Neuronal stem cell (in vitro differentiated cells): ENCODE data around the gene CHN2.

Source experiments
- DNase-seq: peaks from one replicate; pipeline ENCODE4 v3.0.0-alpha.2; 2013; ENCODE audit warnings: low spot score
- H2AFZ ChIP-seq: one replicate; pipeline ENCODE4 v1.6.1; 2013; ENCODE audit warnings: mild to moderate bottlenecking, low read length, inconsistent platforms
- H2AK5ac ChIP-seq: 2 replicates; pipeline ENCODE4 v1.6.1; 2013; ENCODE audit warnings: low read depth, mild to moderate bottlenecking, inconsistent platforms, low read length, moderate library complexity, mixed read lengths
- H2BK120ac ChIP-seq: 2 replicates; pipeline ENCODE4 v1.6.1; 2013; ENCODE audit warnings: low read depth, mild to moderate bottlenecking, inconsistent platforms, low read length, moderate library complexity, mixed read lengths
- H2BK12ac ChIP-seq: one replicate; pipeline ENCODE4 v1.6.1; 2013; ENCODE audit warnings: low read length, inconsistent platforms
- H2BK15ac ChIP-seq: 2 replicates; pipeline ENCODE4 v1.6.1; 2013; ENCODE audit warnings: mild to moderate bottlenecking, low read length, inconsistent platforms, mixed read lengths
- H2BK5ac ChIP-seq: one replicate; pipeline ENCODE4 v1.6.1; 2013; ENCODE audit warnings: inconsistent platforms, mild to moderate bottlenecking, low read length, moderate library complexity
- H3K14ac ChIP-seq: one replicate; pipeline ENCODE4 v1.6.1; 2013; ENCODE audit warnings: low read length, inconsistent platforms
- H3K18ac ChIP-seq: 2 replicates; pipeline ENCODE4 v1.6.1; 2013; ENCODE audit warnings: low read length, inconsistent platforms
- H3K23ac ChIP-seq: 2 replicates; pipeline ENCODE4 v1.6.1; 2013; ENCODE audit warnings: low read depth, mild to moderate bottlenecking, mixed read lengths, low read length, inconsistent platforms; ENCODE audit not compliant: poor library complexity
- H3K27ac ChIP-seq: replicated peaks from 3 replicates; pipeline ENCODE4 v1.5.1; 2013; ENCODE audit warnings: low read length, inconsistent platforms
- H3K27me3 ChIP-seq, 3 experiments: 2 replicates each; pipeline ENCODE4 v1.6.1; 2013; ENCODE audit warnings: low read length in 3 of 3, mild to moderate bottlenecking in 2 of 3, inconsistent platforms in 1 of 3, low read depth in 1 of 3, mixed read lengths in 1 of 3, moderate library complexity in 1 of 3; ENCODE audit not compliant: control insufficient read depth in 3 of 3, insufficient read depth in 3 of 3
- H3K36me3 ChIP-seq, 2 donors: replicated peaks in 1 of 2; 2 replicates each; pipeline ENCODE4 v1.6.1; 2013; ENCODE audit warnings: low read length in 2 of 2; ENCODE audit not compliant: control insufficient read depth in 2 of 2, insufficient read depth in 2 of 2
- H3K4ac ChIP-seq: 2 replicates; pipeline ENCODE4 v1.6.1; 2013; ENCODE audit warnings: inconsistent platforms, mild to moderate bottlenecking, low read length, moderate library complexity
- H3K4me1 ChIP-seq, 2 donors: 1 replicate in 1 of 2; 2 replicates in 1 of 2; pipeline ENCODE4 v1.6.1; 2013; ENCODE audit warnings: low read length in 2 of 2, low read depth in 1 of 2; ENCODE audit not compliant: control insufficient read depth in 2 of 2, insufficient read depth in 1 of 2
- H3K4me2 ChIP-seq: one replicate; pipeline ENCODE4 v1.6.1; 2013; ENCODE audit warnings: mild to moderate bottlenecking, low read length, inconsistent platforms; ENCODE audit not compliant: insufficient read depth, poor library complexity, severe bottlenecking
- H3K4me3 ChIP-seq, 2 donors: 2 replicates each; pipeline ENCODE4 v1.5.1; 2013; ENCODE audit warnings: low read length in 2 of 2, mild to moderate bottlenecking in 2 of 2, inconsistent platforms in 1 of 2, moderate library complexity in 1 of 2
- H3K79me1 ChIP-seq: one replicate; pipeline ENCODE4 v1.6.1; 2013; ENCODE audit warnings: low read depth, mild to moderate bottlenecking, inconsistent platforms, low read length, moderate library complexity
- H3K9ac ChIP-seq: one replicate; pipeline ENCODE4 v1.6.1; 2013; ENCODE audit warnings: mild to moderate bottlenecking, low read depth, low read length, inconsistent platforms; ENCODE audit not compliant: poor library complexity
- H3K9me3 ChIP-seq, 2 donors: replicated peaks in 1 of 2; 2 replicates each; pipeline versions ENCODE3 to v1.6.1; 2013; ENCODE audit warnings: low read length in 2 of 2, mild to moderate bottlenecking in 2 of 2, inconsistent platforms in 1 of 2, low read depth in 1 of 2, mixed read lengths in 1 of 2, moderate library complexity in 1 of 2; ENCODE audit not compliant: control insufficient read depth in 2 of 2, insufficient read depth in 1 of 2
- H4K8ac ChIP-seq: one replicate; pipeline ENCODE4 v1.6.1; 2013; ENCODE audit warnings: low read depth, mild to moderate bottlenecking, inconsistent platforms, low read length, moderate library complexity
- H4K91ac ChIP-seq: one replicate; pipeline ENCODE4 v1.6.1; 2013; ENCODE audit warnings: low read length, low read depth, mild to moderate bottlenecking, inconsistent platforms; ENCODE audit not compliant: poor library complexity
- WGBS, 2 donors: extraction: QIAGEN DNeasy Blood & Tissue Kit; methylation state at CpG; one replicate each; pipeline ENCODE4 v1.1.7; 2013; ENCODE audit warnings: missing lambda C conversion rate in 2 of 2, mixed read lengths in 1 of 2; ENCODE audit not compliant: insufficient read length in 2 of 2, insufficient replicate concordance in 1 of 2; ENCODE audit errors: extremely low coverage in 2 of 2; 5-methylcytosine and 5-hydroxymethylcytosine counted together

The CHN2 gene

DNA sequence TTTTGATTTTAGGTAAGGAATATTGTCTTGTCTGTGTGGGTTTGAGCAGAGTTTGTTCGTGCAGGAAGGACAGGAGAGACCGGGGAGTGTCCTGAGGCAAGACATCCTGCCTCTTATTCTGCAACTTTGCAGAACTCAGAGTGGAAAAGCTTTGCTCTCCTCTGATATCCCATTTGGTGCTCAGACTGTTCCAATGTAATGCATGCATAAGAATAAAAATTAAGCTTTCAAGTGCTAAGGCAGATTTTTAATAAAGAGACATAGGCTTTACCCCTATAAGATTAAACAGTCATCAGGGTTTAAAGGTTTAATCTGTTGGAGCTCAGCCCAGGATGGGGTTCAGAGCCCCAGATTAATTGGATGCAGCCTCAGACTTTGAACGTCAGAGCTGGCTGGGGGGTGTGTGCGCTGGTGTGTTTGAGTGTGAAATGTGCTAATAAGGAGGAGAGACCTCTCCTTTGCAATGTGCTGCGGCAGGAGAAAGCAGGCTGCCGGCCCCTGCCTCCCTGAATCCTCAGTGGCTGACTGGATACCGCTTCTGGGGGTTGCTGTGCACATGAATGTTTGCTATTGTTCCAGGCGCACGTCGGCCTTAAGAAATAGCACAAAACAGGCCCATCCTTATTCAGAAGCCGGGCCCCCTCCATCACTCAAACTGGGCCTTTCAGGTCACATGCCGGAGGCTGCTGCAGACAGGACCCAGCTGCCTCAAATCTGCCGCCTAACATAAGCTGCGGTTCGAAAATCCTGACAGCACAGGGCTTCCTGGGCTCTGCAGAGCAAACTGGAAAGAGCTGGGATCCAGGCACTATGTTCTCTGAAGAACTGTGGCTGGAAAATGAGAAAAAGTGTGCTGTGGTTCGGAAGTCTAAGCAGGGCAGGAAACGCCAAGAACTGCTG is 285.0 kb downstream of the CHN2 start:
- Histone ChIP-seq H3K27me3 (peaks cover 0 to 27% (median 0%) of the 10 kb centered on the region in 3 experiments), H3K4me1 (peaks cover 22 to 28% of the 10 kb centered on the region in 2 donors), H4K8ac (no peak overlapping the region), H2BK12ac (no peak overlapping the region), H3K4me3 (peak overlapping the region in 1 of 2 donors; percentile 34), H2AK5ac (no peak overlapping the region), H2BK5ac (no peak overlapping the region), H3K9me3 (no peaks in the 10 kb centered on the region), H3K79me1 (no peaks in the 10 kb centered on the region), H3K36me3 (no peaks in the 10 kb centered on the region), H2AFZ (peak overlapping the region; percentile 76), H3K9ac (no peak overlapping the region), H3K4me2 (no peak overlapping the region), H4K91ac (no peak overlapping the region), H3K23ac (no peak overlapping the region), H3K27ac (peak overlapping the region; percentile 69), H2BK120ac (no peak overlapping the region), H3K14ac (no peak overlapping the region), H3K18ac (peak overlapping the region; percentile 15), H2BK15ac (no peak overlapping the region), H3K4ac (no peak overlapping the region)
- no CpG with 5 or more reads among the region's 17 CpGs for WGBS, 2 donors
- peak; percentile 54 for DNase-seq

DNA sequence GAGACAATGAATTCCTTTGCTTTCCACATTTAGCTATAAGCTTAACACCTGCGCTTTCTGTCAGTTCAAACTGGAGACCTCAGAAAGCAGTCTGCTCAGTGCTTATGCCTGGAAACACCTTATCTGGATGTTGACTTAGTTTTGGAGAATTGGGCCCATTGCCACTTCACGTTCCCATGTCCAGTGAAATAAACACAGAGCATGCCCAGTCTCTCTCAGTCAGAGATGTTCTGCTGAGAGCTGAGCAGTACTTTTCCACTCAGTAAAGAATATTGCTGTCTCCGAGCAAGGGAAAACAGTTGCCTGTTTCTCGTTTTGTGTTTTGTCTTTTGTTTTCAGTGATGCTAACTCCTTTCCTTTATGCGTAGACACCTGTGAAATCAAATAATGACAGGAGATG is 285.9 kb downstream of the CHN2 start:
- no CpG with 5 or more reads among the region's 5 CpGs for WGBS, 2 donors
- H3K27ac ChIP-seq, result no peak overlapping the region
- DNase-seq, result no peak

DNA sequence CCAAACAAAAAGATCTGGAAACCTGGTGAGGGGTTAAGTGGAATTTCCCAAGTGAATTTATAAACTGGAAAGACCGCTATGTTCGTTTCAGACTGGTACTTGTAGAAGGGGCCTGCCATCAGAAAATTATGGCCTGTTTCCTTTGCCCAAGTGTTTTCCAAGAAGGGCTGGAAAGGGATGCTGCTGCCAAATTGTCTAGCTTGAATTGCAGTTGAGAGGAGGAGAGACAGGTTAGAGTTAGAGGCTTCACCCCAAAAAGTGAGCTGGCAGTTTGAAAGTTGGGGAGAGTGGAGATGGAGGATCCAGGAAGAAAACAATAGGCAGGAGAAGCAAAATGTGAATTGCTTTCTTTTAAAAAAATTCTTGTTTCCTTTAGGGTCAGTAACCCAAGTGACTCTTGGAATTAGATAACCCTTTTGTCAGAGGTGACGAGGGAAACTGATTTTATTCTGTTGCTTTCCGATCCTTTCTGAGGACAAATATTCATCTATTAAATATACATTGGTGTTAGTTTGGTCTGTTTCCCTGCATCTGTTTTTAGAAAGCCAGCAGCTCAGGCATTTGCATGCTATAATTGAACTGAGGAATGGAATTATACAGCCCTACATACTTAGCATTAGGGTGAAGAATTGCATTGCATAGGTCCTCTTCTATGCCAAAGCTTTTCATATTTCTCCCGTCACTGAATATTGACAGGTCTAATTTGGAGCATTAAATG is 286.5 kb downstream of the CHN2 start:
- H2AFZ ChIP-seq, result peak overlapping the region; percentile 3
- no peak overlapping the region for H3K27ac ChIP-seq
- no peak overlapping the region for H2BK15ac ChIP-seq
- H2BK120ac ChIP-seq, result no peak overlapping the region
- H3K4ac ChIP-seq, result no peak overlapping the region
- no peak overlapping the region for H3K9ac ChIP-seq
- H3K27me3 ChIP-seq, result peaks cover 0 to 22% (median 2%) of the 10 kb centered on the region in 3 experiments
- no peak for DNase-seq
- H2BK12ac ChIP-seq, result no peak overlapping the region
- peaks cover 29 to 35% of the 10 kb centered on the region in 2 donors for H3K4me1 ChIP-seq
- H3K4me3 ChIP-seq, result no peak overlapping the region
- no peak overlapping the region for H2BK5ac ChIP-seq
- no peak overlapping the region for H4K8ac ChIP-seq
- no peak overlapping the region for H3K23ac ChIP-seq
- no peak overlapping the region for H2AK5ac ChIP-seq
- no CpG with 5 or more reads among the region's 5 CpGs for WGBS, 2 donors
- no peak overlapping the region for H3K18ac ChIP-seq
- H3K36me3 ChIP-seq, result no peaks in the 10 kb centered on the region
- no peak overlapping the region for H3K4me2 ChIP-seq
- no peaks in the 10 kb centered on the region for H3K79me1 ChIP-seq
- H3K9me3 ChIP-seq, result no peaks in the 10 kb centered on the region
- H4K91ac ChIP-seq, result no peak overlapping the region
- no peak overlapping the region for H3K14ac ChIP-seq

More for the DNA sequence above, 285.9 kb downstream of the CHN2 start:
- Histone ChIP-seq H3K27me3 (peaks cover 0 to 22% (median 0%) of the 10 kb centered on the region in 3 experiments), H3K18ac (no peak overlapping the region), H3K9ac (no peak overlapping the region), H3K36me3 (no peaks in the 10 kb centered on the region), H2BK120ac (no peak overlapping the region), H4K91ac (no peak overlapping the region), H3K4ac (no peak overlapping the region), H2BK5ac (no peak overlapping the region), H2BK12ac (no peak overlapping the region), H2AFZ (peak overlapping the region; percentile 3), H3K23ac (no peak overlapping the region), H3K9me3 (no peaks in the 10 kb centered on the region), H2AK5ac (no peak overlapping the region), H3K14ac (no peak overlapping the region), H3K79me1 (no peaks in the 10 kb centered on the region), H3K4me2 (no peak overlapping the region), H3K4me1 (peaks cover 25 to 32% of the 10 kb centered on the region in 2 donors), H3K4me3 (peak overlapping the region in 1 of 2 donors; percentile 34), H2BK15ac (no peak overlapping the region), H4K8ac (no peak overlapping the region)

DNA sequence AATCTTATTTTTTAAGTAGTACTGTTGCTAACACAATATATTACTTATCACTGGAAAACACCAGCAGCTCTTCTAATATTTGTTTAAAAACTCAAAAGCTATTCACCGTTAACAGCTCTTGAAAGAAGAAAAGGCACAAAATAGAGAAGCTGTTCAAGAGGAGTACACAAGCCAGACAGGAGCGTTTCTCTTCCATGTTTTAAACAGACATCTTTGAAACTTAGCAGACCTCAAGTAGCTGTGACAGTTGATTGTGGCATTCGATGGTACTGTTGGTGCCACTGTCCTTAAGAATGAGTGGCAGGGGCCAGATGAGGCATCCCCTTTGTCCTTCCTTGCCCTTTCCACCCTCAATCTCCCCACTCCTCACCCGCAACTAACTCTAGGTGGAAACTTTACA is 287.5 kb downstream of the CHN2 start:
- no peak overlapping the region for H4K8ac ChIP-seq
- H3K4me1 ChIP-seq, result peaks cover 31 to 35% of the 10 kb centered on the region in 2 donors
- no peak overlapping the region for H2BK15ac ChIP-seq
- H3K23ac ChIP-seq, result no peak overlapping the region
- H2AK5ac ChIP-seq, result no peak overlapping the region
- no peak overlapping the region for H3K4me3 ChIP-seq
- no peak for DNase-seq
- H4K91ac ChIP-seq, result no peak overlapping the region
- H3K18ac ChIP-seq, result no peak overlapping the region
- H2BK120ac ChIP-seq, result no peak overlapping the region
- H3K9me3 ChIP-seq, result no peaks in the 10 kb centered on the region
- H3K79me1 ChIP-seq, result no peaks in the 10 kb centered on the region
- no peak overlapping the region for H3K4me2 ChIP-seq
- H2AFZ ChIP-seq, result no peak overlapping the region
- WGBS, 2 donors, result no CpG with 5 or more reads among the region's 4 CpGs
- H3K36me3 ChIP-seq, result no peaks in the 10 kb centered on the region
- no peak overlapping the region for H3K4ac ChIP-seq
- H3K14ac ChIP-seq, result no peak overlapping the region
- peaks cover 0 to 18% (median 4%) of the 10 kb centered on the region in 3 experiments for H3K27me3 ChIP-seq
- no peak overlapping the region for H2BK12ac ChIP-seq
- no peak overlapping the region for H2BK5ac ChIP-seq
- no peak overlapping the region for H3K9ac ChIP-seq
- no peak overlapping the region for H3K27ac ChIP-seq
